Progenitor cell of endocrine pancreas (in vitro differentiated cells): ENCODE data around the gene SRP68. TPM values are rescaled to one million over a fixed set of nuclear protein-coding genes. Genes with fewer than 3 reads are reported as not detected.

Experiments used
- DNase-seq: peaks from one replicate; pipeline ENCODE4 v3.0.0; 2021; ENCODE audit warnings: low spot score; ENCODE audit not compliant: unreplicated experiment
- H3K27ac Mint-ChIP-seq: 2 replicates; pipeline ENCODE4 v1.8.0; 2021; ENCODE audit warnings: mild to moderate bottlenecking, moderate library complexity, mixed read lengths
- H3K27me3 Mint-ChIP-seq: 2 replicates; pipeline ENCODE4 v1.8.0; 2021; ENCODE audit warnings: mixed read lengths
- H3K36me3 Mint-ChIP-seq: 2 replicates; pipeline ENCODE4 v1.8.0; 2022; ENCODE audit warnings: mixed read lengths; ENCODE audit not compliant: insufficient read depth
- H3K4me1 Mint-ChIP-seq: 2 replicates; pipeline ENCODE4 v1.8.0; 2021; ENCODE audit warnings: low read depth, mixed read lengths
- H3K4me3 Mint-ChIP-seq: 2 replicates; pipeline ENCODE4 v1.8.0; 2021; ENCODE audit warnings: low read depth, mild to moderate bottlenecking, moderate library complexity, mixed read lengths
- H3K9me3 Mint-ChIP-seq: 2 replicates; pipeline ENCODE4 v1.8.0; 2021; ENCODE audit warnings: low read depth, mixed read lengths
- total RNA-seq: library from RNA; stranded (reverse); gene quantifications from 2 replicates; pipeline ENCODE4 v1.2.1, GENCODE V29; 2021
- TF ChIP-seq, protein P1 (sequence below): fragments of 200-600 bp; sonication (generic); IDR thresholded peaks from one replicate; pipeline ENCODE4 v1.5.0; 2021; ENCODE audit warnings: antibody characterized with exemption, mild to moderate bottlenecking; ENCODE audit not compliant: unreplicated experiment

Gene SRP68
- total RNA-seq, 1 donor from 2014 or later = 74.9 TPM

GRCh38 chr17:76019833-76020467 lies 52.4 kb downstream of the SRP68 start:
- no peak overlapping the region for H3K4me3 Mint-ChIP-seq
- H3K27me3 Mint-ChIP-seq = peaks cover 12% of the 10 kb centered on the region
- TF ChIP-seq, protein P1, sequence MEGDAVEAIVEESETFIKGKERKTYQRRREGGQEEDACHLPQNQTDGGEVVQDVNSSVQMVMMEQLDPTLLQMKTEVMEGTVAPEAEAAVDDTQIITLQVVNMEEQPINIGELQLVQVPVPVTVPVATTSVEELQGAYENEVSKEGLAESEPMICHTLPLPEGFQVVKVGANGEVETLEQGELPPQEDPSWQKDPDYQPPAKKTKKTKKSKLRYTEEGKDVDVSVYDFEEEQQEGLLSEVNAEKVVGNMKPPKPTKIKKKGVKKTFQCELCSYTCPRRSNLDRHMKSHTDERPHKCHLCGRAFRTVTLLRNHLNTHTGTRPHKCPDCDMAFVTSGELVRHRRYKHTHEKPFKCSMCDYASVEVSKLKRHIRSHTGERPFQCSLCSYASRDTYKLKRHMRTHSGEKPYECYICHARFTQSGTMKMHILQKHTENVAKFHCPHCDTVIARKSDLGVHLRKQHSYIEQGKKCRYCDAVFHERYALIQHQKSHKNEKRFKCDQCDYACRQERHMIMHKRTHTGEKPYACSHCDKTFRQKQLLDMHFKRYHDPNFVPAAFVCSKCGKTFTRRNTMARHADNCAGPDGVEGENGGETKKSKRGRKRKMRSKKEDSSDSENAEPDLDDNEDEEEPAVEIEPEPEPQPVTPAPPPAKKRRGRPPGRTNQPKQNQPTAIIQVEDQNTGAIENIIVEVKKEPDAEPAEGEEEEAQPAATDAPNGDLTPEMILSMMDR = no peak
- peaks cover 3% of the 10 kb centered on the region for H3K4me1 Mint-ChIP-seq
- no peaks in the 10 kb centered on the region for H3K36me3 Mint-ChIP-seq
- H3K27ac Mint-ChIP-seq = no peak overlapping the region
- DNase-seq = no peak
- no peaks in the 10 kb centered on the region for H3K9me3 Mint-ChIP-seq

GRCh38 chr17:76018801-76019200 lies 53.5 kb downstream of the SRP68 start:
- no peak for DNase-seq
- peaks cover 6% of the 10 kb centered on the region for H3K4me1 Mint-ChIP-seq
- peaks cover 12% of the 10 kb centered on the region for H3K27me3 Mint-ChIP-seq
- TF ChIP-seq, protein P1 = no peak
- H3K27ac Mint-ChIP-seq = no peak overlapping the region
- H3K36me3 Mint-ChIP-seq = no peaks in the 10 kb centered on the region
- no peaks in the 10 kb centered on the region for H3K9me3 Mint-ChIP-seq
- no peak overlapping the region for H3K4me3 Mint-ChIP-seq

GRCh38 chr17:76018340-76018680 lies 54.0 kb downstream of the SRP68 start:
- no peaks in the 10 kb centered on the region for H3K36me3 Mint-ChIP-seq
- no peaks in the 10 kb centered on the region for H3K9me3 Mint-ChIP-seq
- H3K4me1 Mint-ChIP-seq = peaks cover 6% of the 10 kb centered on the region
- TF ChIP-seq, protein P1 = no peak
- H3K27me3 Mint-ChIP-seq = peaks cover 12% of the 10 kb centered on the region
- no peak for DNase-seq
- H3K27ac Mint-ChIP-seq = no peak overlapping the region
- H3K4me3 Mint-ChIP-seq = no peak overlapping the region

- H3K4me1 Mint-ChIP-seq = peaks cover 6% of the 10 kb centered on the region
- H3K9me3 Mint-ChIP-seq = no peaks in the 10 kb centered on the region
- TF ChIP-seq, protein P1 = no peak
- no peak for DNase-seq
- no peaks in the 10 kb centered on the region for H3K36me3 Mint-ChIP-seq
- H3K27me3 Mint-ChIP-seq = peaks cover 7% of the 10 kb centered on the region
- H3K4me3 Mint-ChIP-seq = no peak overlapping the region
- no peak overlapping the region for H3K27ac Mint-ChIP-seq
These were observed 54.6 kb downstream of the SRP68 start for GRCh38 chr17:76017481-76018339.

DNA sequence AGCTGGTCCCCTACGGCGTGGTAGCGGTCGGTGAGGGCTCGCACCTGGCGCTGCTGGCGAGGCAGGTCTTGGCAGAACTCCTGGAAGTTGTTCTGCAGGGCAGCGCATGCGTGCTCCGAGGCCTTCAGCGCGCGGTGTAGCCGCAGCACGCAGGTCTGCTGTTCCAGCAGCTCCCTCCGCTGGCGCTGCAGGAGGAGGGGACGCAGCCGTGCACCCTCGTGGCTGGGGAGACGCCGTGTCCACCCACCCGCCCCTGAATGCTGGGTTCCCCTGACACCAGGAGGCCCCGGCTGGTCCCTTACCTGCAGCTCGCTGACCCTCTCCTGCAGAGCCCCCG lies 57.4 kb downstream of the SRP68 start:
- no peaks in the 10 kb centered on the region for H3K36me3 Mint-ChIP-seq
- no peaks in the 10 kb centered on the region for H3K9me3 Mint-ChIP-seq
- H3K4me1 Mint-ChIP-seq = peaks cover 3% of the 10 kb centered on the region
- no peak overlapping the region for H3K27ac Mint-ChIP-seq
- peaks cover 3% of the 10 kb centered on the region for H3K27me3 Mint-ChIP-seq
- TF ChIP-seq, protein P1 = no peak
- H3K4me3 Mint-ChIP-seq = no peak overlapping the region
- no peak for DNase-seq
